HCT116 (cell line): ENCODE data around the gene PRDM8. TPM values are rescaled to one million over a fixed set of nuclear protein-coding genes. Genes with fewer than 3 reads are reported as not detected.

Experiments
- ATAC-seq: fragments of 200-7000 bp; cut with Tn5 transposase; 2 replicates; pipeline ENCODE4 v1.9.1; 2020; ENCODE audit warnings: mild to moderate bottlenecking, moderate library complexity
- BruUV-seq: library from RNA; stranded (reverse); fragments of 400-500 nt; replicated peaks from 2 replicates; lab custom pipeline; 2021; lab: Mats Ljungman, UMichigan
- CTCF ChIA-PET: fragments of 300-600 bp; sonication (Branson Sonifier 250); formaldehyde crosslinking; loops from one replicate; lab custom pipeline; 2021; ENCODE audit warnings: antibody characterized with exemption; lab: Charles Lee
- POLR2A ChIA-PET: fragments of 300-600, 350-600 bp; sonication (Branson Sonifier 250); formaldehyde crosslinking; loops from one replicate; lab custom pipeline; 2021; ENCODE audit warnings: antibody characterized with exemption; lab: Charles Lee
- RAD21 ChIA-PET, 2 experiments: fragments of 300-600 bp; sonication (Branson Sonifier 250); formaldehyde crosslinking; loops; one replicate each; lab custom pipeline; 2023; ENCODE audit warnings: low total read pairs in 2 of 2; ENCODE audit not compliant: uncharacterized antibody in 2 of 2, unreplicated experiment in 2 of 2, low non-redundant PET in 1 of 2; lab: Charles Lee
- DNase-seq: peaks from one replicate; pipeline ENCODE4 v3.0.0-alpha.2; 2010; ENCODE audit warnings: low read depth, low spot score
- H2AFZ ChIP-seq: fragments of 200-600 bp; shearing (Covaris generic), sonication (generic); 2 replicates; pipeline ENCODE4 v1.6.1; 2017; ENCODE audit warnings: low read depth, mixed run types, mixed read lengths, antibody characterized with exemption, low read length; ENCODE audit not compliant: poor library complexity, severe bottlenecking
- H3K27ac ChIP-seq: 2 replicates; pipeline ENCODE4 v1.5.1; 2012; ENCODE audit warnings: low read depth, low read length
- H3K27me3 ChIP-seq: fragments of 200-600 bp; sonication (generic); 2 replicates; pipeline ENCODE4 v1.6.1; 2016; ENCODE audit warnings: mixed run types, low read length, mixed read lengths; ENCODE audit not compliant: insufficient read depth
- H3K36me3 ChIP-seq, 2 experiments: fragments of 200-500 bp in 1 of 2; fragments of 200-600 bp in 1 of 2; sonication (Bioruptor generic) in 1 of 2; sonication (generic) in 1 of 2; 2 replicates each; pipeline versions ENCODE4 v1.5.1 to v1.6.1; 2014 to 2016; ENCODE audit warnings: low read length in 2 of 2, inconsistent platforms in 1 of 2, mixed read lengths in 1 of 2, mixed run types in 1 of 2; ENCODE audit not compliant: insufficient read depth in 2 of 2, control insufficient read depth in 1 of 2
- H3K4me1 ChIP-seq, 2 experiments: fragments of 200-600 bp in 1 of 2; sonication (generic) in 1 of 2; 2 replicates each; pipeline versions ENCODE4 v1.5.1 to v1.6.1; 2012 to 2017; ENCODE audit warnings: low read length in 2 of 2, inconsistent platforms in 1 of 2, mild to moderate bottlenecking in 1 of 2, mixed read lengths in 1 of 2, mixed run types in 1 of 2, moderate library complexity in 1 of 2; ENCODE audit not compliant: insufficient read depth in 2 of 2, control insufficient read depth in 1 of 2
- H3K4me2 ChIP-seq: fragments of 200-600 bp; sonication (generic); 2 replicates; pipeline ENCODE4 v1.6.1; 2017; ENCODE audit warnings: mixed run types, low read length, mixed read lengths
- H3K4me3 ChIP-seq, 2 experiments: fragments of 200-600 bp in 1 of 2; sonication (generic) in 1 of 2; replicated peaks in 1 of 2; 2 replicates each; pipeline ENCODE4 v1.5.1; 2011 to 2016; ENCODE audit warnings: low read length in 2 of 2, control low read depth in 1 of 2, low read depth in 1 of 2, mild to moderate bottlenecking in 1 of 2, mixed read lengths in 1 of 2, mixed run types in 1 of 2
- H3K79me2 ChIP-seq: fragments of 200-600 bp; sonication (generic); 2 replicates; pipeline ENCODE4 v1.6.1; 2017; ENCODE audit warnings: mild to moderate bottlenecking, mixed run types, low read length, moderate library complexity, mixed read lengths; ENCODE audit not compliant: insufficient read depth
- H3K9ac ChIP-seq: fragments of 200-600 bp; sonication (generic); 2 replicates; pipeline ENCODE4 v1.6.1; 2016; ENCODE audit warnings: low read length, mixed read lengths
- H3K9me2 ChIP-seq: fragments of 200-600 bp; sonication (generic), shearing (Covaris generic); 2 replicates; pipeline ENCODE4 v1.6.1; 2017; ENCODE audit warnings: mixed run types, mild to moderate bottlenecking, moderate library complexity; ENCODE audit not compliant: insufficient read depth
- H3K9me3 ChIP-seq, 2 experiments: fragments of 200-500 bp in 1 of 2; fragments of 200-600 bp in 1 of 2; sonication (Bioruptor generic) in 1 of 2; sonication (generic) in 1 of 2; 2 replicates each; pipeline ENCODE4 v1.6.1; 2014 to 2017; ENCODE audit warnings: low read length in 2 of 2, mixed read lengths in 2 of 2, inconsistent platforms in 1 of 2, low read depth in 1 of 2, mild to moderate bottlenecking in 1 of 2, mixed run types in 1 of 2, moderate library complexity in 1 of 2; ENCODE audit not compliant: control insufficient read depth in 1 of 2, insufficient read depth in 1 of 2
- H4K20me1 ChIP-seq: fragments of 200-600 bp; sonication (generic), shearing (Covaris generic); 2 replicates; pipeline ENCODE4 v1.6.1; 2017; ENCODE audit warnings: mixed run types, mild to moderate bottlenecking, moderate library complexity; ENCODE audit not compliant: insufficient read depth
- CBX3 ChIP-seq: IDR thresholded peaks from 2 replicates; pipeline ENCODE4 v1.6.1; 2012; ENCODE audit warnings: low read depth
- CEBPB ChIP-seq: IDR thresholded peaks from 2 replicates; pipeline ENCODE4 v1.6.1; 2012; ENCODE audit warnings: low read depth
- EGR1 ChIP-seq: IDR thresholded peaks from 2 replicates; pipeline ENCODE4 v1.6.1; 2012; ENCODE audit warnings: low read depth
- ELF1 ChIP-seq: IDR thresholded peaks from 2 replicates; pipeline ENCODE4 v1.6.1; 2012; ENCODE audit warnings: low read depth, borderline replicate concordance
- FOSL1 ChIP-seq: IDR thresholded peaks from 2 replicates; pipeline ENCODE4 v1.6.1; 2012; ENCODE audit warnings: low read depth
- JUND ChIP-seq: IDR thresholded peaks from 2 replicates; pipeline ENCODE4 v1.6.1; 2012
- POLR2AphosphoS5 ChIP-seq: IDR thresholded peaks from 2 replicates; pipeline ENCODE4 v1.6.1; 2011; ENCODE audit warnings: mild to moderate bottlenecking, low read depth, low read length, moderate library complexity
- SIN3A ChIP-seq: IDR thresholded peaks from 2 replicates; pipeline ENCODE4 v1.6.1; 2012; ENCODE audit warnings: low read depth
- SP1 ChIP-seq: IDR thresholded peaks from 2 replicates; pipeline ENCODE4 v1.6.1; 2012; ENCODE audit warnings: low read depth
- SRF ChIP-seq: IDR thresholded peaks from 2 replicates; pipeline ENCODE4 v1.6.1; 2012; ENCODE audit warnings: low read depth
- YY1 ChIP-seq: IDR thresholded peaks from 2 replicates; pipeline ENCODE4 v1.6.1; 2011; ENCODE audit warnings: low read length, low read depth, moderate library complexity, mild to moderate bottlenecking; ENCODE audit not compliant: insufficient replicate concordance; ENCODE audit errors: extremely low read depth
- ZFX ChIP-seq: fragments of 450-650 bp; IDR thresholded peaks from 2 replicates; pipeline ENCODE4 v1.6.1; 2017
- ZNF274 ChIP-seq: fragments of 200-500 bp; sonication (Bioruptor generic); IDR thresholded peaks from 2 replicates; pipeline ENCODE4 v1.6.1; 2014; ENCODE audit warnings: mild to moderate bottlenecking, low read depth, low read length, inconsistent platforms
- intact Hi-C: fragments of 100-400 bp; cut with micrococcal nuclease; formaldehyde crosslinking; loops from 2 replicates; pipeline ENCODE4 v1.10.0; 2022
- total RNA-seq: library from RNA; stranded (reverse); gene quantifications from one replicate; pipeline ENCODE4 v1.2.1, GENCODE V29; 2021; ENCODE audit not compliant: unreplicated experiment
- TF ChIP-seq, protein P1 (sequence below): IDR thresholded peaks from 2 replicates; pipeline ENCODE4 v1.6.1; 2012; ENCODE audit warnings: low read depth
- TF ChIP-seq, protein P2 (sequence below): IDR thresholded peaks from 2 replicates; pipeline ENCODE4 v1.6.1; 2012

PRDM8 gene
- total RNA-seq, 1 experiment from 2014 or later, result 1.4 TPM

DNA sequence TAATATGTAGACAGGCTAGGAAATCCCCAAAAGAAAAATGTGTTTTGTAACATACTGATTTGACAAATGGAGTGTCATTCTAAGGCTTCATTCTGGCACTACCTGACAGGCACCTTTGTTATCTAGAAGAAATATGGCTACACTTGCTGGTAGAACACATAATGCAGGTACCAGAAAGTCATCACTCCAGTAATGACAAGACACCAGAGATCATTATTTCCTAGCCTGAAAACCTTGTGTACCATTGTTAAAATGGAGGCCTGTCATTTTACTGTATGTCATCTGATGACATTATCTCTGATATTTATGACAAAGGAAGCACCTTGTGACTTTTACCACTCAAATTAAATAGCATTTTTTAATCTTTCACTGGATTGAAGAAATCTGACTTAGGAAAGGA is 55.6 kb downstream of the PRDM8 start (continued):
- TF ChIP-seq, protein P1, sequence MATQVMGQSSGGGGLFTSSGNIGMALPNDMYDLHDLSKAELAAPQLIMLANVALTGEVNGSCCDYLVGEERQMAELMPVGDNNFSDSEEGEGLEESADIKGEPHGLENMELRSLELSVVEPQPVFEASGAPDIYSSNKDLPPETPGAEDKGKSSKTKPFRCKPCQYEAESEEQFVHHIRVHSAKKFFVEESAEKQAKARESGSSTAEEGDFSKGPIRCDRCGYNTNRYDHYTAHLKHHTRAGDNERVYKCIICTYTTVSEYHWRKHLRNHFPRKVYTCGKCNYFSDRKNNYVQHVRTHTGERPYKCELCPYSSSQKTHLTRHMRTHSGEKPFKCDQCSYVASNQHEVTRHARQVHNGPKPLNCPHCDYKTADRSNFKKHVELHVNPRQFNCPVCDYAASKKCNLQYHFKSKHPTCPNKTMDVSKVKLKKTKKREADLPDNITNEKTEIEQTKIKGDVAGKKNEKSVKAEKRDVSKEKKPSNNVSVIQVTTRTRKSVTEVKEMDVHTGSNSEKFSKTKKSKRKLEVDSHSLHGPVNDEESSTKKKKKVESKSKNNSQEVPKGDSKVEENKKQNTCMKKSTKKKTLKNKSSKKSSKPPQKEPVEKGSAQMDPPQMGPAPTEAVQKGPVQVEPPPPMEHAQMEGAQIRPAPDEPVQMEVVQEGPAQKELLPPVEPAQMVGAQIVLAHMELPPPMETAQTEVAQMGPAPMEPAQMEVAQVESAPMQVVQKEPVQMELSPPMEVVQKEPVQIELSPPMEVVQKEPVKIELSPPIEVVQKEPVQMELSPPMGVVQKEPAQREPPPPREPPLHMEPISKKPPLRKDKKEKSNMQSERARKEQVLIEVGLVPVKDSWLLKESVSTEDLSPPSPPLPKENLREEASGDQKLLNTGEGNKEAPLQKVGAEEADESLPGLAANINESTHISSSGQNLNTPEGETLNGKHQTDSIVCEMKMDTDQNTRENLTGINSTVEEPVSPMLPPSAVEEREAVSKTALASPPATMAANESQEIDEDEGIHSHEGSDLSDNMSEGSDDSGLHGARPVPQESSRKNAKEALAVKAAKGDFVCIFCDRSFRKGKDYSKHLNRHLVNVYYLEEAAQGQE, result no peak
- TF ChIP-seq CEBPB, result no peak
- TF ChIP-seq EGR1, result no peak
- no peak for TF ChIP-seq SP1
- no peak for TF ChIP-seq POLR2AphosphoS5
- TF ChIP-seq, protein P2, sequence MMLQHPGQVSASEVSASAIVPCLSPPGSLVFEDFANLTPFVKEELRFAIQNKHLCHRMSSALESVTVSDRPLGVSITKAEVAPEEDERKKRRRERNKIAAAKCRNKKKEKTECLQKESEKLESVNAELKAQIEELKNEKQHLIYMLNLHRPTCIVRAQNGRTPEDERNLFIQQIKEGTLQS, result no peak
- no peak for TF ChIP-seq SRF
- TF ChIP-seq, all 23 proteins: peak for 0

DNA sequence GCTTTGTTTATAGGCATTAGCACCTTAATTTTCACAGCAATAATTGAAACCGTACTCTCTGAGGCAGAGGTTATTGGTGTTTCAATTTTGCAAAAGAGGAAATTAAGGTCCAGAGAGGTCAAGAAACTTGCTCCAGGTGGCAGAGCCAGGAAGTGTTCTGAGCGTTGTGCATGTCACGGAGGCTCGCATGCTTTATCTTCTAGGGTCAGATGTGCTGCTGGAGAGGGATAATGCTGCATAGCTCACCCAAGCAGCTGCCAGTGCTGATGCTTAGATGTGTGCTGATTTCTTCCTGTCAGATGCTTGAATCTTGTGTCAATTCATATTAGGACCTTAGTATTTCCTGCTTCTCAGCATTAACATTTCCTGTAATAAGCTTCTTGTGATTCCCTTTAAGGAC is 56.2 kb downstream of the PRDM8 start:
- no peak for TF ChIP-seq YY1
- TF ChIP-seq, protein P1, result no peak
- no peak for TF ChIP-seq SIN3A
- no peak for TF ChIP-seq JUND
- TF ChIP-seq, protein P2, result no peak
- no peak for TF ChIP-seq EGR1
- no peak for TF ChIP-seq ZFX
- no peak for TF ChIP-seq POLR2AphosphoS5
- TF ChIP-seq ELF1, result no peak
- TF ChIP-seq CBX3, result no peak
- no peak for TF ChIP-seq ZNF274
- TF ChIP-seq SRF, result no peak
- TF ChIP-seq CEBPB, result no peak
- TF ChIP-seq FOSL1, result no peak
- no TSS peak for BruUV-seq
- CTCF ChIA-PET, result no interaction called here
- no peaks in the 10 kb centered on the region for H3K9me2 ChIP-seq
- H3K4me2 ChIP-seq, result no peak overlapping the region
- no peak overlapping the region for H2AFZ ChIP-seq
- intact Hi-C loops, result no loop called here
- H3K9me3 ChIP-seq, result no peaks in the 10 kb centered on the region
- RAD21 ChIA-PET, result no interaction called here
- POLR2A ChIA-PET, result no interaction called here
- no peak overlapping the region for H3K9ac ChIP-seq
- H3K4me3 ChIP-seq, result no peak overlapping the region
- H3K36me3 ChIP-seq, result no peaks in the 10 kb centered on the region
- H3K27ac ChIP-seq, result no peak overlapping the region
- H3K4me1 ChIP-seq, result no peaks in the 10 kb centered on the region
- ATAC-seq (no peak), DNase-seq (no peak)
- no peaks in the 10 kb centered on the region for H4K20me1 ChIP-seq
- no peaks in the 10 kb centered on the region for H3K79me2 ChIP-seq
- peaks cover 41% of the 10 kb centered on the region for H3K27me3 ChIP-seq
